Epithelial cell of proximal tubule (primary cell): ENCODE measurements around the gene ROPN1B. TPM values are rescaled to one million over a fixed set of nuclear protein-coding genes. Genes with fewer than 3 reads are reported as not detected.
"Not testable (repeated sequence)": the region's sequence is repeated elsewhere in the genome, so short reads cannot be mapped to it uniquely, and the experiment has no call there.

ENCODE experiments used
- DNase-seq: peaks from one replicate; pipeline ENCODE4 v3.0.0-alpha.2; 2011; ENCODE audit warnings: low read depth
- H3K4me3 ChIP-seq: 2 replicates; pipeline ENCODE4 v1.5.1; 2011; ENCODE audit warnings: low read depth, mild to moderate bottlenecking, low read length
- total RNA-seq: library from RNA; depleted of rRNA; stranded (reverse); fragments of >200 nt; gene quantifications from 2 replicates; pipeline ENCODE4 v1.2.3, GENCODE V29; 2015
- TF ChIP-seq, protein P1 (sequence below): conservative IDR thresholded peaks from 2 replicates; pipeline ENCODE4 v1.5.1; 2012; ENCODE audit warnings: low read depth, mild to moderate bottlenecking, low read length

The ROPN1B gene
- total RNA-seq, 1 donor from 2014 or later: not detected

DNA sequence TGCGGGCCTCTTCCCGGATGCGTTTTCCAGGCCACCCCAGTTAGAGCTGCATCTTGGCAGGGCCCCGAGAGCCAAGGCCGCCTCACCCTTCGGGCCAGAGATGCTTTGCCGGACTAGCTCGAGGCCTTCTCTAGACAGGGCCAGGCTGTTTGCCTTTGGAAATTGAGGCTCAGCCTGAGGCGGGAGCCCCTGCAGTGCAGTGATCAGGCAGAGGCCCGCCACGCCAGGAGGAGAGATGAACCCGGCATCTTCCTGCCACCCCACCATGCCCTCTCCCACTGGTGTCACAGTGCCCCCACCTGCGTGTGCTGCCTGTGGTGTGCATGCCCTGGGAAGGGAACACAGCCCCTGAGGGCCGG, 8.9 kb upstream of the ROPN1B start:
- TF ChIP-seq, protein P1, sequence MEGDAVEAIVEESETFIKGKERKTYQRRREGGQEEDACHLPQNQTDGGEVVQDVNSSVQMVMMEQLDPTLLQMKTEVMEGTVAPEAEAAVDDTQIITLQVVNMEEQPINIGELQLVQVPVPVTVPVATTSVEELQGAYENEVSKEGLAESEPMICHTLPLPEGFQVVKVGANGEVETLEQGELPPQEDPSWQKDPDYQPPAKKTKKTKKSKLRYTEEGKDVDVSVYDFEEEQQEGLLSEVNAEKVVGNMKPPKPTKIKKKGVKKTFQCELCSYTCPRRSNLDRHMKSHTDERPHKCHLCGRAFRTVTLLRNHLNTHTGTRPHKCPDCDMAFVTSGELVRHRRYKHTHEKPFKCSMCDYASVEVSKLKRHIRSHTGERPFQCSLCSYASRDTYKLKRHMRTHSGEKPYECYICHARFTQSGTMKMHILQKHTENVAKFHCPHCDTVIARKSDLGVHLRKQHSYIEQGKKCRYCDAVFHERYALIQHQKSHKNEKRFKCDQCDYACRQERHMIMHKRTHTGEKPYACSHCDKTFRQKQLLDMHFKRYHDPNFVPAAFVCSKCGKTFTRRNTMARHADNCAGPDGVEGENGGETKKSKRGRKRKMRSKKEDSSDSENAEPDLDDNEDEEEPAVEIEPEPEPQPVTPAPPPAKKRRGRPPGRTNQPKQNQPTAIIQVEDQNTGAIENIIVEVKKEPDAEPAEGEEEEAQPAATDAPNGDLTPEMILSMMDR: no peak
- DNase-seq: no peak
- no peak overlapping the region for H3K4me3 ChIP-seq

DNA sequence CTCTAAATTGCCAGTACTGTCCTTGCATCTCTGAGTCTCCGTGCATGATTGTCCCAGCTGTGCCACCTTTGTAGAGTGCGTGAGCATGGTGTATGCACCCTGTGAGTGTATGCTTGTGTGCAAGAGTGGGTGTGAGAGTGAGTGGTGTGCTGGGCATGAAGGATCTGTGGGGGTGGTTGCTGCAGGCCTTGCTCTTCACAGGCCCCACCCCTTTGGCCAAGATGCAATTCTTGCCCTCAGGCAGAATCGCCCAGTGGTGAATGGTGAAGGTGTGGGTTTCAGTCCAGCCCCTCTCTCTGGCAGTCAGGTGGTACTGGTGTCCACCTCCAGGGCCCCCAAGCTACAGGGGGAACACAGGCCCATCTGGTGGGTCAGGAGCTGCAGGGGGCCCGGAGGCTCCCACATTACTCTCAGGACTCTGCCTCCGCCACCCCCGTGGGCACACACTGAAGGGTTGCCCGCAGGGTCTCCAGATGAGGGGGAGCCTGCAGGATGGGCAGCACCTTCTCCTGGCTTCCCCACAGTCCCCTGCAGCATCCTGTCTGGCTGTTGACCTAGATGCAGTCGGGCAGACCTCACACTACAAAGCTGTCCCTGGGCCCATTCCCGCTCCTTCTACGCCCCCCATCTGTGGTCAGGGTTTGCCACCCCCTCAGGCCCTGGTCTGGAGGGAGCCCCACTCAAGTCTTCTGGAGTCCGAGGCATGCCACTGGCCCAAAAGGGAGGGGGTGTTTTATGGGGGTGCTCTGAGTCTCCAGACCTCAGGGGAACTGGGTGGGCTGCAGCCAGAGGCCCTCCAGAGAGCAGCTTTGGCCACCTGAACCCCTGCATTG, 8.3 kb upstream of the ROPN1B start:
- DNase-seq: no peak
- TF ChIP-seq, protein P1: no peak
- H3K4me3 ChIP-seq: no peak overlapping the region

DNA sequence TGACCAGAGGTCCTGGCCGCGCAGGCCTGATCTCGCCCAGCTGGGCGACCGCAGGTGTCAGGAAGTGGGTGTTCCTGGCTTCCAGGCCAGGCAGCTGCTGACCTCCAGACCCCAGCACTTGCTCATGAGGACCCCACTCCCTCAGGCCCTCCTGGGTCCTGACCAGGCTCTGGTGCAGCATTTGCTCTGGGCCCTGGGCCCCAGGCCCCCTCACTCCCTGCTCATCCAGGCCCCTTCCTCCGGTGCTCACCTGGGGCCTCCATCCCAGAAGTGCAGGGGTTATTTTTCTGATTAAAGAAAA, 7.7 kb upstream of the ROPN1B start:
- no peak overlapping the region for H3K4me3 ChIP-seq
- no peak for DNase-seq
- TF ChIP-seq, protein P1: no peak

DNA sequence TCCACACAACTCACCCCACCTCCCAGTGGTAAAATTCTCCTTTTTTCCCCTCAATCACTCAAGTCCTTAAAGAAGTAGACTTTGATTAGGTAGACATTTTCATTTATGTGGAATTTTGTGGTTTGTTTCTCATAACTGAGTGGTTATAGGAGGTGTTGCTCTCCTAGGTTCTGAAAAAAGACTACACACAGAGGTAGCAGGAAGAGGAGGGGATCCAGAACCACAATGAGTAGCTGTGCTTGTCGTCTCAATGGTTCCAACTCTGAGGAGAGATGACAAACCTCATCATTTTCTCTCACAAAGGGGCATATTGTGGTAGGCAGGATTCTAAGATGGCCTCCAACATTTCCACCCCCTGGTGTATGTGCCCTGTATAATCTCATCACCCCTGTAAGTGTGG, 5.1 kb upstream of the ROPN1B start:
- not testable (repeated sequence) for DNase-seq, H3K4me3 ChIP-seq

DNA sequence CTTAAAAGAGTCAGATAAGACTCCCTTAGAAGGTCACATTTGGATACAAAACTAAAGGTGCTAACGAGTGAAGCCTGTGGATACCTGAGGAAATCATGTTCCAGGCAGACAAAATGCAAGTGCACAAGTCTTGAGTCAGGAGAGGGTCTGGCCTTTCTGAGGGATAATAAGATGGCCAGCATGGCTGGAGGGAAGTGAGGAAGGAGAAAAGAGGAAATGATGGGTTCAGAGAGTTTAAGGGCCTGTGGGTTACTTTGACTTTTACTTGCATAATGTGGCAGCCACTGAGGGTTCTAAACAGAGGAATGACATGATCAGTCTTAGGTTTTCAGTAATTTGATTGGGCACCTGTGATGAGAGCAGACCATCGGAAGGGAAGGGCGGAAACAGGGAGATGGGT, 3.5 kb upstream of the ROPN1B start:
- DNase-seq: no peak
- TF ChIP-seq, protein P1: no peak
- no peak overlapping the region for H3K4me3 ChIP-seq

DNA sequence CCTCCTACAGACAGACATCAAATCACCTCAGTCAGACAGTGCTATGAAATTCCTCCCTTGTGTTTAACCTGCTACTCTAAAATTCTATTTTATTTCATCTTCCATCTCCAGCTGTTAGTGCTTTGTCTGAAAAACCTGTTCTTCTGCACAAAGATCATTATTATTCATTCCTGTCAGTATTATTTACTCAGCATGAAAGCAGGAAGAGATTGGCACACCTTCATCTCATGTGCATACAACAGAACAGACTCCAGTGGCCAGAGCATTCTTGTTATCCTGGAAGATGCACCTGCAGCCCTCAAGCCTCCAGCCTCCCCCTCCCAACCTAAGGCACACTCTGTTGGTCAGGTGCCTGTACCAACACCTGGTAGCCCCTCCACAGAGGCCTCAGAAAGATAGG, 1.8 kb upstream of the ROPN1B start:
- H3K4me3 ChIP-seq: no peak overlapping the region
- TF ChIP-seq, protein P1: no peak
- no peak for DNase-seq

DNA sequence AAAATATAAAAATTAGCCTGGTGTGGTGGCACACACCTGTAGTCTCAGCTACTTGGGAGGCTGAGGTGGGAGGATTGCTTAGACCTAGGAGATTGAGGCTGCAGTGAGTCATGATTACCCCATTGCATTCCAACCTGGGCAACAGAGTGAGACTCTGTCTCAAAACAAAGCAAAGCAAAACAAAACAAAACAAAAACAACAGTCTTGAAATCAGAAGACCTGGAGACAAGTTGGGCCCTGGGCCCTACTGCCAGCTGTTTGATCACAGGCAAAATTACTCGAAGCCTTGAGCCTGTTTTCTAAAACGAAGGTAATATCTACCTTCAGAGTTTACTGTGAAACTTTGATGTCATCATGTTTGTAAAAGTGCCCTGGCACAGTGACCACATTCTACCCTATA, 857 bp upstream of the ROPN1B start:
- not testable (repeated sequence) for DNase-seq, H3K4me3 ChIP-seq
